ENCODE results near the gene RFFL. TPM values are rescaled to one million over a fixed set of nuclear protein-coding genes. Genes with fewer than 3 reads are reported as not detected.

Gene RFFL
- total RNA-seq, 3 donors from 2014 or later: 13.8 to 27.5 (median 19.4) TPM

- DNase-seq (ENCODE audit: low spot score in 2 of 2): no peak
Observed at GRCh38 chr17:35025541-35025940, 38.0 kb downstream of the RFFL start.

GRCh38 chr17:35023538-35023937 lies 40.0 kb downstream of the RFFL start:
- Histone ChIP-seq H3K4me1 (peaks cover 0 to under 1% of the 10 kb centered on the region in 2 donors), H3K4me3 (no peak overlapping the region), H3K36me3 (no peaks in the 10 kb centered on the region), H3K27me3 (no peaks in the 10 kb centered on the region), H3K9me3 (no peaks in the 10 kb centered on the region), H3K27ac (peak overlapping the region; percentile 43 to 90)
- intact Hi-C loops (cut with DNase I; ENCODE audit: low total_unique reads): no loop called here
- no peak for TF ChIP-seq POLR2A (IDR thresholded peaks at IDR 0.05)
- TF ChIP-seq CTCF (IDR thresholded peaks at IDR 0.05): no peak
- TF ChIP-seq POLR2AphosphoS5 (IDR thresholded peaks at IDR 0.05): no peak
- DNase-seq (ENCODE audit: low spot score in 2 of 2): no peak

More at GRCh38 chr17:35025541-35025940, 38.0 kb downstream of the RFFL start:
- intact Hi-C loops (cut with DNase I; ENCODE audit: low total_unique reads): no loop called here
- Histone ChIP-seq H3K27ac (no peak overlapping the region), H3K27me3 (no peaks in the 10 kb centered on the region), H3K4me3 (no peak overlapping the region), H3K36me3 (no peaks in the 10 kb centered on the region), H3K9me3 (no peaks in the 10 kb centered on the region), H3K4me1 (peaks cover 0 to 3% of the 10 kb centered on the region in 2 donors)
- TF ChIP-seq POLR2AphosphoS5 (IDR thresholded peaks at IDR 0.05) (no peak), CTCF (IDR thresholded peaks at IDR 0.05) (no peak), POLR2A (IDR thresholded peaks at IDR 0.05) (no peak)

DNA sequence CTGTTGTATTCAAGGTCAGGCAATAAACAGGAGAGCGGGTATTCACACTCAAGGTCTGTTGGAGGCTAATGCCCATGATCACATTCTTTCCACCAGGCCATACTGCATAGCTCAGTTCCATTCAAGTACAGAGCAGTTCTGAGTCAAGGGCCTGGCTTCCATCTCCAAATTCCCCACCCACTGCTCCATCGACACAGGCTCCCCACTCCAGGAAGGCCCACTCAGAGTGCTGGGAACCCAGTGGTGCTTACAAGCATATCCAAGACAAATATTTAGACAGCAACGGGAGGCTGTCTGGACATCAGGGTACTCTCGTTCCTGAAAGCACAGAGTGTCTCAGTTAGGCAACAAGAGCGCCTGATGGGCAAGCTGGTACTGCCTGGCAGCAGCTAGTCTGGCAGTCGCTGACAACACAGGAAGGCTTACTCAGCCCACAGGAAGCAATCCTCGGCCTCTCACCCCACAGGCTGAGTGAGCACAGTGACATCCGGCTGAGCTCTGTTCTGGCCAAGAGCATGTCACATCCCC lies 40.9 kb downstream of the RFFL start:
- Histone ChIP-seq H3K27ac (peak overlapping the region; percentile 43 to 90), H3K9me3 (no peaks in the 10 kb centered on the region), H3K27me3 (no peaks in the 10 kb centered on the region), H3K4me3 (no peak overlapping the region), H3K4me1 (no peaks in the 10 kb centered on the region), H3K36me3 (no peaks in the 10 kb centered on the region)
- no peak for TF ChIP-seq CTCF (IDR thresholded peaks at IDR 0.05)
- peak in 2 of 3 donors; percentile 50 to 52 for TF ChIP-seq POLR2AphosphoS5 (IDR thresholded peaks at IDR 0.05)
- TF ChIP-seq POLR2A (IDR thresholded peaks at IDR 0.05): no peak
- DNase-seq (ENCODE audit: low spot score in 2 of 2): peak in 1 of 2 donors; percentile 79
- intact Hi-C loops (cut with DNase I; ENCODE audit: low total_unique reads): no loop called here

- Histone ChIP-seq H3K36me3 (no peaks in the 10 kb centered on the region), H3K4me1 (no peaks in the 10 kb centered on the region), H3K27ac (peak overlapping the region; percentile 43 to 90), H3K27me3 (no peaks in the 10 kb centered on the region), H3K4me3 (no peak overlapping the region), H3K9me3 (no peaks in the 10 kb centered on the region)
- no peak for DNase-seq (ENCODE audit: low spot score in 2 of 2)
- TF ChIP-seq CTCF (IDR thresholded peaks at IDR 0.05) (no peak), POLR2A (IDR thresholded peaks at IDR 0.05) (no peak), POLR2AphosphoS5 (IDR thresholded peaks at IDR 0.05) (no peak)
- intact Hi-C loops (cut with DNase I; ENCODE audit: low total_unique reads): no loop called here
Observed at GRCh38 chr17:35021520-35022380, 41.8 kb downstream of the RFFL start.
